GM21723 (cell line): ENCODE measurements around the gene MINAR1.

Source experiments
- ATAC-seq: cut with Tn5 transposase; IDR thresholded peaks from one replicate; pipeline ENCODE4 v1.9.1; 2021; ENCODE audit warnings: mild to moderate bottlenecking, moderate library complexity; ENCODE audit not compliant: unreplicated experiment

The MINAR1 gene

DNA sequence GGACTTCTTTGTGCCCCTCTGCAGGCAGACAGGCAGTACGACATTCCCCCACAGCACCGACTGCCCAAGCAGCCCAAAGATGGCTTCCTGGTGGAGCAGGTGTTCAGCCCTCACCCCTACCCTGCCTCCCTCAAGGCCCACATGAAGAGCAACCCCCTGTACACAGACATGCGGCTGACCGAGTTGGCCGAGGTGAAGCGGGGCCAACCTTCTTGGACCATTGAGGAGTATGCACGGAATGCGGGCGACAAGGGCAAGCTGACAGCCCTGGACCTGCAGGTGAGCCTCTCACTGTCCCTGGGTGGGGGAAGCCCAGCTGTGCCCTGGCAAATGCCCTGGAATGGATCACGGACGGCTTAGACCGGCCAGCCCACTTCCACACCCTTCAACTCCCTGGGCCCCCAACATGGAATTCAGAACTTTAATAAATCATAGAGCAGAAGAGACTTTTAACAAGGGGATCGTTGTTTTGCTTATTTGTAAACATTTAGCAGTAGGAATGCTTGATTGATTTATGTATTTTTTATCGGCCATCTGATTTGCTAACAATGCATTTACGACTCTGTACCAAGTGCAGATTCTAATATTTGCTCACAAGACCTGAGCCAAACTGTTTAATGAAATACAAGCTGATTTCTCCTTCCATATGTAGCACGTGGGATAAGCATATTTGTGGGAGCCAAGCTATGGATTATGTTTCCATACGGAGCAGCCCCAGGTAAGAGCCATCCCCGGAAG lies 31.1 kb downstream of the MINAR1 start:
- no peak for ATAC-seq

DNA sequence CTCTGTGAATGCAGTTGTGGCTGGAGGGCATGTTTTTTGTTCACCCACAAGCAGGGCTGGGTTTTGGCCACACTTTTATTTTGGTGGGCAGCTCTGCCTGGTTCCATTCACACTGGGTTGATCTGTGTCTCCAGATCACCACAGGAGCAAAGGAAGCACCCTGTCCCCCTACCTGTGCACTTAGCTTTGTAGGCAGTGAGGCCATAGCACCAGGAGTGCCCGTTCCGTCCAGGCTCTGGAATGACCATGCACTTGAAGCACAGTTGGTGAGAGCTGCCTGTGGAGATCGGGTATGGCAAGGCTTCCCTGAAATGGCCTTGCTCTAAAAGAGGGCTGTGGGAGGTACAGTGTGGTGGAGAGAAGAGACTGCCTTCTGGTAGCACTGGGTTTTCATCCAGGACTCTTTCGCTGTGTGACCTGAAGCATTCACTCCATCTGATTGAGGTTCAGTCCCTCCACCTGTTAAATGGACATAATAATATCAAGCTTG lies 31.7 kb downstream of the MINAR1 start:
- no peak for ATAC-seq

DNA sequence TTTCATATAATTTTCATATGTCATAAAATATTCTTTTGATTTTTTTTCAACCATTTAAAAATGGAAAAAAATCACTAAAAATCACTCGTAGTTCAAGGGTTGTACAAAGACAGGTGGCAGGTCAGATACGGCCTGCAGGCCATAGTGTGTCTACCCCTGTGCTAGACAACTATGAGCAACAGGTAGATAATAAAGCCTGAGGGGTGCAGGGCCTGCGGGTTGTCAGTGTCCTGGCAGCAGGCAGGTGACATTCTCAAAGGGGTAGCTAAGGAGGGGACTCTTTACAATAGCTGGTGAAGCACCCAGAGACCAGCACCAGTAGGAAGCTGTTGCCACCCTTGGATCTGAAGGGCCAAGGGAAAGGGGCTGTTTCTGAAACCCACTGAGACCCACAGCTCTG lies 34.4 kb downstream of the MINAR1 start:
- ATAC-seq: no peak

DNA sequence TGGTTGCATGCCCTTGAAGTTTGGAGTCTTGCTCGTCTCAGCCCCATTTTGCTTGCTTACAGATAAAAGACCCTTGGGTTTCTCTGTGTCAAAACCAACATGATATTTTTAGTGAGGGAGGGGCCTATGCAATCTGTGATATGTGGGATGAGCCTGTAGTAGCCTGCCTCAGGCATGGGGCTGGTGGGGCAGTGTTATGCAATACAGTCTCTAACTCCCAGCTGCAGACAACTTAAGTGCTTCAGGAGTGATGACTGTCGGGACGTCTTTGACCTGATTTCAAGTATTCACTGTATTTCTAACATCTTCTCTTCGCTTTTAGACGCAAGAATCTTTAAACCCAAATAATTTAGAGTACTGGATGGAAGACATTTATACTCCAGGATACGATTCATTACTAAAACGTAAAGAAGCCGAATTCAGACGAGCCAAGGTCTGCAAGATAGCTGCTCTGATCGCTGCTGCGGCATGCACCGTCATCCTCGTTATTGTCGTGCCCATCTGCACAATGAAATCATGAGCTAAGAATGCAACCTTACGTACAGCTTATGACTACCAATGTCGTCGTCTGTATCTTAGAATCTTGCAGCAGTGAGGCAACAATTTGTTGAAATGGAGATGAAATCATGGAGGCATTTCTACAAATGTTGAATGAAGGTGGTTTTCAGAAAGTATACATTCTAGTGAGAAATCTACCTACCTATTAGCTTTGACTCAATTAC lies 35.9 kb downstream of the MINAR1 start:
- ATAC-seq: no peak

DNA sequence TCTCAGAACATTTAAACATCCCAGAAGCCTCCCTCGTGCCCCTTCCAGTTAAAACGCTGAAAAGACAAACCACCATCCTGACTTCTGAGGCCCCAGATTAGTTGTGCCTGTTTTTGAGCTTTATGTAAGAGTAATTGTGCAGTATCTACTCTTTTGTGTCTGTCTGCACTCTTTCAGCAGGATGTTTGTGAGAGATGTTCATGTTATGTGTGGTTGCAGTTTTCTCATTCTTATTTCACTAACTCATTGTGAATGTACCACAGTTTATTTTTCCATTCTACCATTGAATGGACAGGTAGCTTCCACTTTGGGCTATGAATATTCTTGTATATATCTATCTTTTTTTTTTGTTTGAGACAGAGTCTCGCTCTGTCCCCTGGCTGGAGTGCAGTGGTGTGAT lies 40.3 kb downstream of the MINAR1 start:
- ATAC-seq: no peak

DNA sequence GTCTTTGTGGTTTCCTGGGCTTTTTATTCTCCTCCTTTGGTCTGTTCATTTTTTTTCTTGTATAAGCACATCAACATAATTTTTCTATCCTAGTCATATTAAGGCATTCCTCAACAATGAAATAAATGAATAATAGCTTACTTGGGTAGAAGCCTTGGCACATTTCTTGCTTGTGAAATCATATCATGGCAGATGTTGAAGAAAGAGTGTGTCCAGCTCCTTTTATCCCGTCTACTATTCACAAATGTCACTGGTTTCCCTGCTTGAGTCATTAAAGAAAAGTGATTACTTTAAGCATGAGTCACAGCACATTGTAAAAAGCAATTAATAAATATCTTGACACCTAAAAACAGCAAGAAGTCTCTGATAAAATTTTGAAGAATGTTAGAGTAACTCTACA lies 42.1 kb downstream of the MINAR1 start:
- ATAC-seq: no peak

DNA sequence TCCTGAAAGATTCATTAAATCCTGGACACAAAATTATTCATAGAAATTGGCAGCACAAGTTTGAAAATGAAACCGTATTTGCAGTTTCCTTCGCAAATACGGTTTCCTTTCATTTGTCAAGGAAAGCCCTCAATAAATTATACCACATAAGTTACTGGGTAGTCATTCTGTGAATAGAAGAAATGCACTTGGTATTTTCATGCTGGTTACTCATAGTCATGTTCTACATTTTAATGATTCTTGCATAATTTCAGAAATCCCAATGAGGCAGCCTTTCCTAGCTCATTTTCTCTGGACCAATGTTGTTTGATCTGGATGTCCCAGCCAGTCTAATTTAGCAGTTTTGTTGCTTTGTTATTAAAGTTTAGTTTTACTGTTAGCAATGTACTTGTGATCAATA lies 43.2 kb downstream of the MINAR1 start:
- no peak for ATAC-seq

DNA sequence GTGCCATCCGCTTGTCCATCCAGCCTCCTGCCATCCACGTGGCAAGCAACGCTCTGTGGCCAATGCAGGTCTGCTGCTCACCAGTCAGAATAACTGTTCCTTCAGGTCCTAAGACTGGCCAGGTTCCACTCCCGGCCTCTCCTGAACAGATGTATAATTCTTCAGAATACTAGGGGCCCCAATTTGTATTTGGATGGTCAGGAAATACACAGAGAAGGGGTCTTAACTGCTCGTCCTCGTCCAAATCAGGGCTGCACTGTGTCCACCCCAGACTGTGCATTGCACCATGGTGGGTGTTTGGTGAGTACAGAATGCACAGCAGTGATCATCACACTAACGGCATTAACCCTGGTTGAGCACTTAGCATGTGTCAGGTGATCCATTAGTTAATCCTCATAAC lies 46.0 kb downstream of the MINAR1 start:
- ATAC-seq: no peak

DNA sequence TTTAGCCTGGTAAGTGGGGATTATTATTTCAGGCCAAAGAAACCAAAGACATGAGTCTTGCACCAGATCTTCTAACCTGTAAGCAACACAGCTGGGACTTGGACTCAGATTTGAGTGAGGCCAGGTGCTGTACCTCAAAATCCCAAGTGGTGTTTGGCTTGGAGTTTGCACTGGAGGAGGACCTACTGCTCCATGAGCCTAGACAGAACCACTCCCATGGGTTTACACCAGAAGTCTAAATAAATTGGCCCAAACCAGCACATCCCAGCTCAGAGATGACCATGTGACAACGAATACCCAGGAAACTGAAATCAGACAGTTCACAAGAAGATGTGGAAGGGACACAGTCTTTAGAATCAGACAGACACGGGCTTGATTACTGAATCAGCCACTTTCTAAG lies 47.5 kb downstream of the MINAR1 start:
- no peak for ATAC-seq

DNA sequence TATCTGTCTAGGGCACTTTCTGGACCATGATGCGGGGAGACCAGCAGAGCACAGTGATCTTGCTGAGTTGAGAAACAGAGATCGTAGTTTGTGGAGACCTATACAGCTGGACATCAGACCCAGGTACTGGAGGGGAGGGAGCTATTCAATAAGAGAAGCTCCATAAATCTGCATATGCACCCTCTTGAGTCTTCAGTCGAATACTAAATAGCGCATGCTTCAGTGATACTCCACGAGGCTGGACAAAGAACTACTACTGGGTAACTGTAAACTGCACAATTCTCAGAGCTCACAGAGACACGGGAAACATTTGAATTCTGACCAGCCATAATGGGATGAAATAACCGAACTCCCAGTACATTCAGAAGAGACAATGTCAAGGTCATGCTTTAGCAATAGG lies 49.7 kb downstream of the MINAR1 start:
- ATAC-seq: no peak
